Measurements from ENCODE around the gene TCERG1L. TPM values are rescaled to one million over a fixed set of nuclear protein-coding genes. Genes with fewer than 3 reads are reported as not detected.

TCERG1L gene
- total and polyA plus RNA-seq, 4 donors: 0.02 to 0.09 (median 0.08) TPM; not detected in 1

- no peak for TF ChIP-seq CTCF (IDR thresholded peaks at IDR 0.05; ENCODE audit: control extremely low read depth, extremely low read depth)
- Histone ChIP-seq H3K4me3 (no peak overlapping the region), H3K4me1 (ENCODE audit: control insufficient read depth in 5 of 5, insufficient read depth in 5 of 5, low read length in 5 of 5) (no peaks in the 10 kb centered on the region), H3K9me3 (ENCODE audit: control insufficient read depth in 4 of 4, insufficient read depth in 3 of 4, low read length in 3 of 4) (peaks cover 0 to 10% (median 0%) of the 10 kb centered on the region in 4 donors), H3K27ac (ENCODE audit: low read depth in 1 of 2, low read length in 1 of 2) (no peak overlapping the region), H3K36me3 (ENCODE audit: control insufficient read depth in 4 of 4, insufficient read depth in 4 of 4, low read length in 4 of 4) (no peaks in the 10 kb centered on the region), H3K9ac (ENCODE audit: insufficient read depth in 1 of 2, low read length in 2 of 2) (no peak overlapping the region), H3K27me3 (ENCODE audit: control insufficient read depth in 3 of 3, insufficient read depth in 3 of 3, low read length in 2 of 3) (peaks cover 0 to 9% (median 3%) of the 10 kb centered on the region in 3 donors)
- 85 to 94% methylated on average over 10 of the region's 10 CpGs for WGBS, 2 donors
- ATAC-seq (ENCODE audit: insufficient read depth, low FRiP score): no peak
- no peak for DNase-seq
Observed at GRCh38 chr10:131046194-131046593, 265.3 kb downstream of the TCERG1L start.

GRCh38 chr10:131044379-131045111, 267.0 kb downstream of the TCERG1L start:
- no peak overlapping the region for H3K4me3 ChIP-seq
- H3K9ac ChIP-seq (ENCODE audit: insufficient read depth in 1 of 2, low read length in 2 of 2): no peak overlapping the region
- no peaks in the 10 kb centered on the region for H3K36me3 ChIP-seq (ENCODE audit: control insufficient read depth in 4 of 4, insufficient read depth in 4 of 4, low read length in 4 of 4)
- no peak for DNase-seq
- H3K27me3 ChIP-seq (ENCODE audit: control insufficient read depth in 3 of 3, insufficient read depth in 3 of 3, low read length in 2 of 3): peaks cover 0 to 9% (median 3%) of the 10 kb centered on the region in 3 donors
- no peaks in the 10 kb centered on the region for H3K4me1 ChIP-seq (ENCODE audit: control insufficient read depth in 5 of 5, insufficient read depth in 5 of 5, low read length in 5 of 5)
- ATAC-seq (ENCODE audit: insufficient read depth, low FRiP score): no peak
- no peak overlapping the region for H3K27ac ChIP-seq (ENCODE audit: low read depth in 1 of 2, low read length in 1 of 2)
- no peak for TF ChIP-seq CTCF (IDR thresholded peaks at IDR 0.05; ENCODE audit: control extremely low read depth, extremely low read depth)
- 80 to 88% methylated on average over 14 of the region's 14 CpGs for WGBS, 2 donors
- H3K9me3 ChIP-seq (ENCODE audit: control insufficient read depth in 4 of 4, insufficient read depth in 3 of 4, low read length in 3 of 4): peaks cover 0 to 7% (median 2%) of the 10 kb centered on the region in 4 donors

GRCh38 chr10:131043039-131043691, 268.4 kb downstream of the TCERG1L start:
- Histone ChIP-seq H3K36me3 (ENCODE audit: control insufficient read depth in 4 of 4, insufficient read depth in 4 of 4, low read length in 4 of 4) (no peaks in the 10 kb centered on the region), H3K27ac (ENCODE audit: low read depth in 1 of 2, low read length in 1 of 2) (no peak overlapping the region), H3K4me1 (ENCODE audit: control insufficient read depth in 5 of 5, insufficient read depth in 5 of 5, low read length in 5 of 5) (no peaks in the 10 kb centered on the region), H3K9me3 (ENCODE audit: control insufficient read depth in 4 of 4, insufficient read depth in 3 of 4, low read length in 3 of 4) (peaks cover 0 to 7% (median 3%) of the 10 kb centered on the region in 4 donors), H3K4me3 (no peak overlapping the region), H3K9ac (ENCODE audit: insufficient read depth in 1 of 2, low read length in 2 of 2) (no peak overlapping the region), H3K27me3 (ENCODE audit: control insufficient read depth in 3 of 3, insufficient read depth in 3 of 3, low read length in 2 of 3) (peaks cover 0 to 9% (median 3%) of the 10 kb centered on the region in 3 donors)
- TF ChIP-seq CTCF (IDR thresholded peaks at IDR 0.05; ENCODE audit: control extremely low read depth, extremely low read depth): no peak
- DNase-seq (peak in 1 of 3 donors; percentile 2), ATAC-seq (ENCODE audit: insufficient read depth, low FRiP score) (no peak)
- WGBS, 2 donors: 47 to 73% methylated on average over 8 of the region's 10 CpGs

All from lung (tissue), 12 donors.